ENCODE measurements around the gene ADAMTS17. TPM values are rescaled to one million over a fixed set of nuclear protein-coding genes. Genes with fewer than 3 reads are reported as not detected.

ADAMTS17 gene
- total RNA-seq, 1 experiment from 2014 or later: 7.7 TPM

DNA sequence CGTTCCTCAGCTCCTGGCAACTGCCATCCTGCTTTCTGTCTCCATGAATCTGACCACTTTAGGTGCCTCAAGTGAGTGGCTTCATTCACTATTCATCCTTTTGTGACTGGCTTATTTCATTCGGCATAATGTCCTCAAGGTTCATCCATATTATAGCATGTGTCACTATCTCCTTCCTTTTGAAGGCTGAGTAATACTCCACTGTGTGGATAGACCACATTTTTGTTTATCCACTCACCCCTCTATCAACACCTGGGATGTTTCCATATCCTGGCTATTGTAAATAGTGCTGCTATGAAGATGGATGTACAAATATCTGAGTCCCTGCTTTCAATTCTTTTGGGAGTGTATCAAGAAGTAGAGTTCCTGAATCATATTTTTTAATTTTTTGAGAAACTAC, 98.8 kb downstream of the ADAMTS17 start:
- POLR2A ChIA-PET: no interaction called here
- TF ChIP-seq CTCF (IDR thresholded peaks at IDR 0.05; ENCODE audit: unreplicated experiment): no peak
- Mint-ChIP-seq H3K27ac (ENCODE audit: low read depth, unreplicated experiment) (no peak overlapping the region), H3K9me3 (ENCODE audit: unreplicated experiment) (peaks cover 10% of the 10 kb centered on the region), H3K36me3 (ENCODE audit: insufficient read depth, unreplicated experiment) (peaks cover 6% of the 10 kb centered on the region), H3K4me3 (ENCODE audit: unreplicated experiment) (no peak overlapping the region), H3K4me1 (ENCODE audit: insufficient read depth, unreplicated experiment) (peaks cover 8% of the 10 kb centered on the region), H3K27me3 (ENCODE audit: insufficient read depth, unreplicated experiment) (no peaks in the 10 kb centered on the region)
- intact Hi-C loops (cut with micrococcal nuclease): no loop called here
- DNase-seq (ENCODE audit: unreplicated experiment): no peak
- CTCF ChIA-PET: no interaction called here
- no TSS peak for BruUV-seq (replicated peaks)

DNA sequence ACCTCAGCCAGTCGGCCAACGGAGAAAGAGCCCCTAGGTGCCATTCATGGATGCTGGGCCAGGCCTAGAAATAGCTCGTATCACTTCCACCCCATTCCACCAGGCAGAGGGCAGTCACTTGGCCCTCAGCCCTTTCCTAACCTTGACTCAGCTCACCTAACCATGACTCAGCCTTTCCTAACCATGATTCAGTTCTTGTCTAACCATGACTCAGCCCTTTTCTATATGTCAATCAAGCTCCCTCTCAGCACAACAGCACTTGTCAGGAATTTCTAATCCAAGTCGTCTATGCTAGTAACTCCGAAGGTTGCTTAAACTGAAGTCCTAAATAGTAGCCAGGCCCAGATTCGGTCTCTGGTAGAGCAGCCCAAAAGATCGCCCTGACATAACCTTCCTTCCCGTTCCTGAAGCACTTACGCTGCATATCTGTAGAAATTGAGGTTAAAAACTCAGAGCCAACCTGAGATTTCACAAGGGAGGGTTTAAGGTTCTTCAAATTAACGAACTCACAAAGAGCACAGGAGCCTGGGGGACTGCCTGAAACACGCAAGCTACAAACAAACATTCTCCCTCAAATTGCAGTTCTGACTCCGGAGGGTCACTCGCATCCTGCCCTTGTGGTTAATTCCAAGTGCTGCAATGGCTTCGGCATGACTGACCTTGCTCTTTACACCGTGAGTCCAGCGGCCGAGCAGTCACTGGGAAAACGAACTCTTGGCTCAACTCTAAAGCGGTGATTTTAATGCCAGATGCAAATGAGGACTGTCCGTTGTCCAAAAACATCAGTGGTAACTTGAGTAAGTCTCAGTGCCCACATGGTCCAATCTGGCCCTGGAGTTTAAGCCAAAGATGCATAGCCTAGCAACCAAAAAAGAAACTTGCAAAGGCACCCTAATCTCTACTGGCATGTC, 99.9 kb downstream of the ADAMTS17 start:
- POLR2A ChIA-PET: interaction anchor here (1.8 kb wide), 1 partner anchor 42 kb away, joined by 6 read pairs; no protein-coding TSS in a partner anchor
- no TSS peak for BruUV-seq (replicated peaks)
- intact Hi-C loops (cut with micrococcal nuclease): no loop called here
- peaks cover 6% of the 10 kb centered on the region for H3K36me3 Mint-ChIP-seq (ENCODE audit: insufficient read depth, unreplicated experiment)
- CTCF ChIA-PET: no interaction called here
- peaks cover 10% of the 10 kb centered on the region for H3K9me3 Mint-ChIP-seq (ENCODE audit: unreplicated experiment)
- H3K27ac Mint-ChIP-seq (ENCODE audit: low read depth, unreplicated experiment): peak overlapping the region; percentile 20
- DNase-seq (ENCODE audit: unreplicated experiment): peak; percentile 73
- H3K4me3 Mint-ChIP-seq (ENCODE audit: unreplicated experiment): no peak overlapping the region
- H3K27me3 Mint-ChIP-seq (ENCODE audit: insufficient read depth, unreplicated experiment): no peaks in the 10 kb centered on the region
- H3K4me1 Mint-ChIP-seq (ENCODE audit: insufficient read depth, unreplicated experiment): peaks cover 8% of the 10 kb centered on the region
- TF ChIP-seq CTCF (IDR thresholded peaks at IDR 0.05; ENCODE audit: unreplicated experiment): no peak

DNA sequence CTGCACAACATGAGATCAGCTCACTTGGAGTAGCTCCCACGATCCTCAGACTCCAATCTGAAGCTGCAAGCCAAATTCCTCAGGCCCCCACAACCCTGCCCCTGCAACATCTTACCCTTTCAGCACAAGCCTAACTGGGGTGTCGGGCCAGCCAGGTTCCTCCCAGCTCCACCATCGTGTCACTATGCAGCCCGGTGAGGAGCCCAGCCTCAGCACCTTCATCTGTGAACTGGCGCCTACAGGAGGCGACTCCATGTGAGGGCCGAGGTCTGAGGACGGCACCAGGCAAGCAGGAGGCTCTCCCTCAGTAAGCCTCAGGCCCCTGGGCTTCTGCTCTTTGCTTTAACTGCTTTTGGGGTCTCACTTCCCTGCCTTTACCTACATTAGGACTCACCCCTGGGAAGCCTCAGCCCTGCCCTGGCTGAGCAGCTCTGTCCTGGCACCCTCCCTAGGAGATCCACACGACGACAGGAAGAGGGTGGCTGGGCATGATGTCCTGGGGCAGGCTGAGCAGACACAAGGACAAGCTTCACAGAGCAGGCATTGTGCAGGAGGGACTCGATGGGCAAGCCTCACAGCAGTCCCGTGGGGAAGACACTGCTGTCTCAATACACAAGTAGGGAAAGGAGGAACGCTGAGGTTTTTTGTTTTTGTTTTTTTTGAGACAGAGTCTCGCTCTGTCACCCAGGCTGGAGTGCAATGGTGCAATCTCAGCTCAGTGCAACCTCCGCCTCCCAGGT, 104.6 kb downstream of the ADAMTS17 start:
- BruUV-seq (replicated peaks): no TSS peak
- Mint-ChIP-seq H3K4me3 (ENCODE audit: unreplicated experiment) (no peak overlapping the region), H3K9me3 (ENCODE audit: unreplicated experiment) (no peaks in the 10 kb centered on the region), H3K27ac (ENCODE audit: low read depth, unreplicated experiment) (no peak overlapping the region), H3K36me3 (ENCODE audit: insufficient read depth, unreplicated experiment) (no peaks in the 10 kb centered on the region), H3K4me1 (ENCODE audit: insufficient read depth, unreplicated experiment) (peaks cover 8% of the 10 kb centered on the region), H3K27me3 (ENCODE audit: insufficient read depth, unreplicated experiment) (no peaks in the 10 kb centered on the region)
- intact Hi-C loops (cut with micrococcal nuclease): no loop called here
- no peak for TF ChIP-seq CTCF (IDR thresholded peaks at IDR 0.05; ENCODE audit: unreplicated experiment)
- ChIA-PET POLR2A (interaction anchor here (1.2 kb wide), 1 partner anchor 14 kb away, joined by 4 read pairs; no protein-coding TSS in a partner anchor), CTCF (interaction anchor here (1.0 kb wide), 1 partner anchor 14 kb away, joined by 3 read pairs; no protein-coding TSS in a partner anchor)
- no peak for DNase-seq (ENCODE audit: unreplicated experiment)

DNA sequence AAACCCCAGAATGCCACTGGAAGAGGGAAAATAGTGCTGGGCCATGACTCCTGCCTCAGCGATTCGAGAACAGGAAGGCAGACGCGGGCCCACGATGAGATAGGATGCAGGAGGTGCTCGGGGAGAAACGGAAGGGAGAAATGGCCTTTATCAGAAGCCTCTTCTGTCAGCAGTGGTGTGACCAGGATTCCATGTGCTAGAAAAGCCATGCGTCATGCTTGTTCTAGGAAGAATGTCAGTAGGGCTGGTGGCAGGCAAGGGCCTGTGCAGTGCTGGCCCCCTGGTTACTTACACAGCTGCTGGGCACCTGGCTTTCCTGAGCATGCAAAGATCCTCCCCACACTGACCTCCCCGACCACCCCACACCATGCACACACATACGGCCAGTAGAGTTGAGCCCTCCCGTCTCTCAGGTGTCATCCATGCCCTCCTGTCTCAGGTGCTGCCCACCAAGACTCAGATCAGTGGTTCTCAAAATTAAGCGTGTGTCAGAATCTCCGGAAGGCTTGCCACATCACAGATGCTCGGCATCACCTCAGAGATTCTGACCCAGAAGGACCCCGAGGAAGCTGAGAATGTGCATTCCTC, 106.7 kb downstream of the ADAMTS17 start:
- Mint-ChIP-seq H3K27me3 (ENCODE audit: insufficient read depth, unreplicated experiment) (no peaks in the 10 kb centered on the region), H3K4me1 (ENCODE audit: insufficient read depth, unreplicated experiment) (no peaks in the 10 kb centered on the region), H3K27ac (ENCODE audit: low read depth, unreplicated experiment) (no peak overlapping the region), H3K9me3 (ENCODE audit: unreplicated experiment) (no peaks in the 10 kb centered on the region), H3K4me3 (ENCODE audit: unreplicated experiment) (no peak overlapping the region), H3K36me3 (ENCODE audit: insufficient read depth, unreplicated experiment) (no peaks in the 10 kb centered on the region)
- ChIA-PET POLR2A (no interaction called here), CTCF (no interaction called here)
- no peak for TF ChIP-seq CTCF (IDR thresholded peaks at IDR 0.05; ENCODE audit: unreplicated experiment)
- no TSS peak for BruUV-seq (replicated peaks)
- no peak for DNase-seq (ENCODE audit: unreplicated experiment)
- intact Hi-C loops (cut with micrococcal nuclease): no loop called here

Data from MCF 10A (cell line).